Karpas-422 (cell line): Measurements from ENCODE around the gene KCNA5. TPM values are rescaled to one million over a fixed set of nuclear protein-coding genes. Genes with fewer than 3 reads are reported as not detected.
A peak's percentile ranks its signal among the peaks of the same experiment; 100 is the strongest.

ENCODE experiments used
- DNase-seq: peaks from one replicate; pipeline ENCODE4 v3.0.0-alpha.2; 2015
- H2AFZ ChIP-seq: fragments of 200-600 bp; sonication (generic); 2 replicates; pipeline ENCODE4 v1.6.1; 2014; ENCODE audit warnings: antibody characterized with exemption, low read length, mixed read lengths
- H3K27ac ChIP-seq: fragments of 200-600 bp; sonication (generic); 2 replicates; pipeline ENCODE4 v1.5.1; 2014; ENCODE audit warnings: mild to moderate bottlenecking, low read length, moderate library complexity
- H3K27me3 ChIP-seq: fragments of 200-600 bp; sonication (generic); 2 replicates; pipeline ENCODE4 v1.6.1; 2014; ENCODE audit warnings: low read length, mixed read lengths
- H3K36me3 ChIP-seq: fragments of 200-600 bp; sonication (generic); 2 replicates; pipeline ENCODE4 v1.6.1; 2014; ENCODE audit warnings: low read length, mixed read lengths; ENCODE audit not compliant: insufficient read depth
- H3K4me1 ChIP-seq: fragments of 200-600 bp; sonication (generic); 2 replicates; pipeline ENCODE4 v1.6.1; 2014; ENCODE audit warnings: mild to moderate bottlenecking, low read length, mixed read lengths
- H3K4me2 ChIP-seq: fragments of 200-600 bp; sonication (generic); 2 replicates; pipeline ENCODE4 v1.6.1; 2014; ENCODE audit warnings: low read length, low read depth, mild to moderate bottlenecking; ENCODE audit not compliant: poor library complexity, severe bottlenecking
- H3K4me3 ChIP-seq: fragments of 200-600 bp; sonication (generic); 2 replicates; pipeline ENCODE4 v1.5.1; 2014; ENCODE audit warnings: mild to moderate bottlenecking, antibody characterized with exemption, low read length, mixed read lengths
- H3K79me2 ChIP-seq: fragments of 200-600 bp; sonication (generic); 2 replicates; pipeline ENCODE4 v1.6.1; 2014; ENCODE audit warnings: mild to moderate bottlenecking, low read length, mixed read lengths
- H3K9ac ChIP-seq: fragments of 200-600 bp; sonication (generic); 2 replicates; pipeline ENCODE4 v1.6.0; 2014; ENCODE audit warnings: low read length
- H3K9me2 ChIP-seq: fragments of 200-600 bp; sonication (generic), shearing (Covaris generic); replicated peaks from 2 replicates; pipeline ENCODE4 v1.6.0; 2014; ENCODE audit warnings: mild to moderate bottlenecking, low read length, moderate library complexity; ENCODE audit not compliant: insufficient read depth
- H3K9me3 ChIP-seq: fragments of 300-700, 200-600 bp; sonication (generic); 2 replicates; pipeline ENCODE4 v1.6.1; 2014; ENCODE audit warnings: low read length, mixed read lengths
- H4K20me1 ChIP-seq: fragments of 200-600 bp; sonication (generic); 2 replicates; pipeline ENCODE4 v1.6.1; 2014; ENCODE audit warnings: mild to moderate bottlenecking, antibody characterized with exemption, low read length, low read depth; ENCODE audit not compliant: insufficient read depth
- total RNA-seq: library from RNA; depleted of rRNA; stranded (reverse); fragments of >200 nt; shearing (Covaris generic); gene quantifications from 2 replicates; pipeline ENCODE4 v1.2.3, GENCODE V29; 2014; ENCODE audit warnings: low replicate concordance

KCNA5 gene
- total RNA-seq, 1 experiment from 2014 or later: not detected

DNA sequence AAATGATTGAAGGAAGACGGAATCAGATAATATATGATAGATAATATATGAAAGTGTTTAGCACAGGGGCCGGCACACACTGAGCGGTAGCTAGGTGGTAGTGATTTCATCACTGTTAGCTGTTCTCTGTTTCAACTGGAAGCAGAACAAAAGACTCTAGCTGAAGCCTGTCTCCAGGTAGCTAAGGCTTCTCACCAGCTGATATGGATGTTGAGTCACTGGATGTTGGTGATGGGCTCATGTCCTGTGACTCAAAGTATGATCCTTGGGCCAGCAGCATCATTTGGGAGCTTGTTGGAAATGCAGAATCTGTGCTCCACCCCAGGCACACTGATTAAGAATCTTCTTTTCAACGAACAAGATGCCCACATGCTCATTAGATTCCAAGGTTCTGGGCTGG, 21.7 kb upstream of the KCNA5 start:
- Histone ChIP-seq H3K4me1 (no peaks in the 10 kb centered on the region), H3K36me3 (no peaks in the 10 kb centered on the region), H2AFZ (no peak overlapping the region), H3K9ac (no peak overlapping the region), H3K27ac (no peak overlapping the region), H3K9me3 (no peaks in the 10 kb centered on the region), H3K27me3 (no peaks in the 10 kb centered on the region), H3K4me2 (no peak overlapping the region), H3K4me3 (no peak overlapping the region), H3K79me2 (no peaks in the 10 kb centered on the region), H4K20me1 (no peaks in the 10 kb centered on the region), H3K9me2 (no peaks in the 10 kb centered on the region)
- DNase-seq: no peak

DNA sequence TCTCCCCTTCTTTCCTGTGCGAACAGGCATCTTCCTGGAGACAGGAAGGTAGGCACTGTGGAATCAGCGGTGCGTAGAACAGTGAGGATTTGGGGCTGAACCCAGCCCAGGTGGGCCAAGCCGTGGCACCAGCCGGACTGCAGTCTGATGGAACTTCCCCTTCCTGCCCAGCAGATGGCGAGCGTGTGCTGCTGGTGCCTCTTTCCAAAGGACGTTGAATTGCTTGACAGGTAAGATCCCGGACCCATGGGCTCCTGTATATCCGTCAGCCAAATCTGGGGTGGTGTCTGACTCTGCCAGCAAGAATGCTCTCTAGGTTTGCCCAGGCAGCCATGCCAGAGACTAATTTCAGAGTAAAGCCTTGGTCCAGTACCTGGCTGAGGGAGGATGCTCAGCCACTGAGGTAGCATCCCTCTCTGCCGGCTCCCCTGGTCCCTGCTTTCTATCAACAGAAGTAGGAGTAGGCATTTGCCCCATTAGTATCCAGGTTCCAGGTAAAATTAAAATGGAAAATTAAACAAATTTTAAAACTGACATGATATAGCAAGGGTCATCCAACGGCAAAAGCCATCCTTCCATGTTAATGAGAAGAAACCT, 21.1 kb upstream of the KCNA5 start:
- H3K4me1 ChIP-seq: no peaks in the 10 kb centered on the region
- peak; percentile 83 for DNase-seq
- H3K36me3 ChIP-seq: no peaks in the 10 kb centered on the region
- no peak overlapping the region for H3K27ac ChIP-seq
- no peaks in the 10 kb centered on the region for H3K9me2 ChIP-seq
- no peak overlapping the region for H3K4me3 ChIP-seq
- no peak overlapping the region for H3K4me2 ChIP-seq
- H2AFZ ChIP-seq: no peak overlapping the region
- no peaks in the 10 kb centered on the region for H3K9me3 ChIP-seq
- H3K79me2 ChIP-seq: no peaks in the 10 kb centered on the region
- no peak overlapping the region for H3K9ac ChIP-seq
- no peaks in the 10 kb centered on the region for H3K27me3 ChIP-seq
- H4K20me1 ChIP-seq: no peaks in the 10 kb centered on the region

DNA sequence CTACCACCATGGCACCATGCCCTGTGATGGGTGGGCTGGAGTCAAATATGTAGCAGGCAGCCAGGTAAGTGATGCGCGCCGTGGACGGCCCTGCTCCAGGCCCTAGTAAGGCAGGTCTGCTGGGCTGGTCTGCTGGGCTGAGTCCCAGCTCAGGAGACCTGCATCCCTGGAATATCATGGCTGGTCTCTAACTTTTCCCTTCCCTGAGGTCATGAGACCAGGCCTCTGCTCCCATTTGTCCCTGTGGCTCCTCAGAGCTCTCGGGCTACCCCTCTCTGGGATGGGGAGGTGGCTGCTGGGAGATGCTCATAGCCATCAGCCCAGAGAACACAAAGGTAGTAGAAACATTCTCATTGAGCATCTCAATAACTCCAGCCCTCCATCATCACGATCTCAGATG, 19.8 kb upstream of the KCNA5 start:
- DNase-seq: no peak
- Histone ChIP-seq H4K20me1 (no peaks in the 10 kb centered on the region), H3K4me1 (no peaks in the 10 kb centered on the region), H3K9ac (no peak overlapping the region), H3K4me3 (no peak overlapping the region), H3K36me3 (no peaks in the 10 kb centered on the region), H2AFZ (no peak overlapping the region), H3K79me2 (no peaks in the 10 kb centered on the region), H3K27me3 (no peaks in the 10 kb centered on the region), H3K9me3 (no peaks in the 10 kb centered on the region), H3K4me2 (no peak overlapping the region), H3K27ac (no peak overlapping the region), H3K9me2 (no peaks in the 10 kb centered on the region)

DNA sequence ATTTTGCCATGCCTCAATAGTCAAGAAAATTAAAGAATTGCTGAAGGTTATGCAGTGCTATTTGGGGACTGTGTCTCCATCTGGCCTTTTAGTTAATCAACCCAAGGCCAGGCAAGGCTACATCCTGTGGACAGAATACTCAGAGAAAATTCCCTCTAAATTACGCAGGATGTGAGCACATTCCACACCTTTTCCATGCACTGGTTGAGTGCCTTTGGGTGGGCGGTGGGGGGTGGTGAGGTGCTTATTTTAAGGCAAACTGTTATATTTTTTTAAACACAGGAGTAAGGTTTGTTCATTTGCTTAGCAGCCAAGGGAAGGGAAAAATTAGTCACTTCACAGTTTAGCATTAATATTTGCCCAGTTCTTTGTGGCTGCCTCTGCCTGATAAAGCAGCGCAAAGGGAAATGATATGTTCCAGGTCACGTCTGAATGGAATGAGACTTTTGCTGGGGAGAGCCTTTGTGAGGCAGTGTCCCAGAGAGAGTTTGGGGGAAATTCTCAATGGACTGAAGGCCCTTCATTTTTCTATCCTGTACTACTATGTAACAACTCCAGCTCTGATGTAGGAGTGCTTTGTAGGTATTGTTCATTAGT, 17.2 kb upstream of the KCNA5 start:
- H3K4me3 ChIP-seq: no peak overlapping the region
- no peak overlapping the region for H2AFZ ChIP-seq
- no peaks in the 10 kb centered on the region for H3K27me3 ChIP-seq
- DNase-seq: no peak
- no peaks in the 10 kb centered on the region for H3K79me2 ChIP-seq
- H3K9me2 ChIP-seq: no peaks in the 10 kb centered on the region
- H3K9me3 ChIP-seq: no peaks in the 10 kb centered on the region
- no peak overlapping the region for H3K27ac ChIP-seq
- no peak overlapping the region for H3K4me2 ChIP-seq
- no peak overlapping the region for H3K9ac ChIP-seq
- H3K36me3 ChIP-seq: no peaks in the 10 kb centered on the region
- no peaks in the 10 kb centered on the region for H4K20me1 ChIP-seq
- no peaks in the 10 kb centered on the region for H3K4me1 ChIP-seq

- Histone ChIP-seq H3K4me1 (no peaks in the 10 kb centered on the region), H3K9me3 (no peaks in the 10 kb centered on the region)
Observed at GRCh38 chr12:5027046-5027821, 16.4 kb upstream of the KCNA5 start.

GRCh38 chr12:5030066-5030465, 13.6 kb upstream of the KCNA5 start:
- no peaks in the 10 kb centered on the region for H3K9me2 ChIP-seq
- no peak overlapping the region for H3K9ac ChIP-seq
- no peaks in the 10 kb centered on the region for H3K79me2 ChIP-seq
- H3K9me3 ChIP-seq: no peaks in the 10 kb centered on the region
- H3K27ac ChIP-seq: no peak overlapping the region
- H3K36me3 ChIP-seq: no peaks in the 10 kb centered on the region
- no peak overlapping the region for H2AFZ ChIP-seq
- no peaks in the 10 kb centered on the region for H4K20me1 ChIP-seq
- no peak overlapping the region for H3K4me2 ChIP-seq
- no peak overlapping the region for H3K4me3 ChIP-seq
- no peaks in the 10 kb centered on the region for H3K4me1 ChIP-seq
- DNase-seq: no peak
- H3K27me3 ChIP-seq: no peaks in the 10 kb centered on the region

More at GRCh38 chr12:5027046-5027821, 16.4 kb upstream of the KCNA5 start:
- Histone ChIP-seq H3K9me2 (no peaks in the 10 kb centered on the region), H3K4me3 (no peak overlapping the region), H3K79me2 (no peaks in the 10 kb centered on the region), H4K20me1 (no peaks in the 10 kb centered on the region), H3K36me3 (no peaks in the 10 kb centered on the region), H3K27ac (no peak overlapping the region), H3K27me3 (no peaks in the 10 kb centered on the region), H3K9ac (no peak overlapping the region), H2AFZ (no peak overlapping the region), H3K4me2 (no peak overlapping the region)
- no peak for DNase-seq

DNA sequence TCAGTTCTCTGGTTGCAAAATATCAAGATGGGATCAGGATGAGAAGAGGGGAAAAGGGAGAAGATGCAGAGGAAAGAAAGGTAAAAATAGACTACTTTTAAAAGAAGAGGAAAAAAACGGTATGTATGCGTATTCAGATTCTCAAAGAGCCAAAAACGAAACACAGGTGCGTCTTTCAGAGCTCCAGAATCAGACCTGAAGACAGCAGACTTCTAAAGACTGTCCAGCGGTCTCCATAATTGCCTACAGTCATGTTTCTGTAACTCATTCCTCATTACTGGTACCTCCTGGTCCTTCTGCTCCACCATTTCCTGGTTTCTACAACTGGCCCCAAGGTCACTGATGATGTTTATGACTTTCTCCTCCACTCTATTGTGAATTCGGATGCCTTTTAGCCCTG, 12.4 kb upstream of the KCNA5 start:
- H3K9ac ChIP-seq: no peak overlapping the region
- H2AFZ ChIP-seq: no peak overlapping the region
- H3K4me2 ChIP-seq: no peak overlapping the region
- H3K4me1 ChIP-seq: no peaks in the 10 kb centered on the region
- no peak for DNase-seq
- no peaks in the 10 kb centered on the region for H3K36me3 ChIP-seq
- H3K9me3 ChIP-seq: no peaks in the 10 kb centered on the region
- no peak overlapping the region for H3K27ac ChIP-seq
- no peaks in the 10 kb centered on the region for H3K9me2 ChIP-seq
- H3K4me3 ChIP-seq: no peak overlapping the region
- no peaks in the 10 kb centered on the region for H4K20me1 ChIP-seq
- H3K27me3 ChIP-seq: no peaks in the 10 kb centered on the region
- H3K79me2 ChIP-seq: no peaks in the 10 kb centered on the region

GRCh38 chr12:5031958-5032357, 11.7 kb upstream of the KCNA5 start:
- H3K27me3 ChIP-seq: no peaks in the 10 kb centered on the region
- DNase-seq: no peak
- H2AFZ ChIP-seq: no peak overlapping the region
- H3K9ac ChIP-seq: no peak overlapping the region
- no peak overlapping the region for H3K4me2 ChIP-seq
- no peaks in the 10 kb centered on the region for H3K9me3 ChIP-seq
- no peaks in the 10 kb centered on the region for H3K79me2 ChIP-seq
- H3K9me2 ChIP-seq: no peaks in the 10 kb centered on the region
- H3K27ac ChIP-seq: no peak overlapping the region
- no peaks in the 10 kb centered on the region for H3K36me3 ChIP-seq
- H3K4me1 ChIP-seq: no peaks in the 10 kb centered on the region
- no peaks in the 10 kb centered on the region for H4K20me1 ChIP-seq
- no peak overlapping the region for H3K4me3 ChIP-seq
